Sigmoid colon (tissue), 4 donors: ENCODE data around the gene SAMD4A.

ENCODE experiments used
- POLR2A ChIP-seq, 2 donors: fragments of 450-650 bp; IDR thresholded peaks; one replicate each; pipeline ENCODE4 v1.6.1; 2016; ENCODE audit warnings: antibody characterized with exemption in 2 of 2, mild to moderate bottlenecking in 2 of 2, moderate library complexity in 2 of 2
- POLR2AphosphoS5 ChIP-seq, 4 donors: sonication (generic); formaldehyde crosslinking; IDR thresholded peaks; one replicate each; pipeline ENCODE4 v1.6.1; 2017; ENCODE audit warnings: antibody characterized with exemption in 4 of 4
- TF ChIP-seq, protein P1 (sequence below), 4 experiments: fragments of 450-650 bp in 3 of 4; fragments of 200-600 bp in 1 of 4; IDR thresholded peaks; one replicate each; pipeline ENCODE4 v1.5.1; 2016 to 2019; ENCODE audit warnings: antibody characterized with exemption in 4 of 4, mild to moderate bottlenecking in 3 of 4, moderate library complexity in 2 of 4

DNA sequence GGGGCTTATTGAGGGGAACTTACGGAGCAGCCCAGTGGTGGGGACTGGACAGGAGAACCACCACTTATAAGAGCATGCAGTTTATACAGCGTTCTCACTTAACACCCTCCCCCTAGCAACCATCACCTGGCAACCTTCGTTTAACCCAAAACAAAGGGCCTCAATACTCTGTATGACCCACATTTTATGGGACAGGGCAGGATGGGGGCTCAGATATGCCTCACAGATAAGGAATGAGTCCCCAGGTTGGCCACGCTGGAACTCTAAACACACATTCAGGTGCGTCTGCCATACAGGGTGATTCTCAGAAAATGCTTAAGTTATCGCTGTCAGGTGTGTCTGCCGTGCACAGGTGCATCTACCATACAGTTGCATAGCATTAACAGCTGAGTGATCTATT is 236.5 kb downstream of the SAMD4A start:
- TF ChIP-seq, protein P1, sequence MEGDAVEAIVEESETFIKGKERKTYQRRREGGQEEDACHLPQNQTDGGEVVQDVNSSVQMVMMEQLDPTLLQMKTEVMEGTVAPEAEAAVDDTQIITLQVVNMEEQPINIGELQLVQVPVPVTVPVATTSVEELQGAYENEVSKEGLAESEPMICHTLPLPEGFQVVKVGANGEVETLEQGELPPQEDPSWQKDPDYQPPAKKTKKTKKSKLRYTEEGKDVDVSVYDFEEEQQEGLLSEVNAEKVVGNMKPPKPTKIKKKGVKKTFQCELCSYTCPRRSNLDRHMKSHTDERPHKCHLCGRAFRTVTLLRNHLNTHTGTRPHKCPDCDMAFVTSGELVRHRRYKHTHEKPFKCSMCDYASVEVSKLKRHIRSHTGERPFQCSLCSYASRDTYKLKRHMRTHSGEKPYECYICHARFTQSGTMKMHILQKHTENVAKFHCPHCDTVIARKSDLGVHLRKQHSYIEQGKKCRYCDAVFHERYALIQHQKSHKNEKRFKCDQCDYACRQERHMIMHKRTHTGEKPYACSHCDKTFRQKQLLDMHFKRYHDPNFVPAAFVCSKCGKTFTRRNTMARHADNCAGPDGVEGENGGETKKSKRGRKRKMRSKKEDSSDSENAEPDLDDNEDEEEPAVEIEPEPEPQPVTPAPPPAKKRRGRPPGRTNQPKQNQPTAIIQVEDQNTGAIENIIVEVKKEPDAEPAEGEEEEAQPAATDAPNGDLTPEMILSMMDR (IDR thresholded peaks at IDR 0.05), result no peak
- TF ChIP-seq POLR2A (IDR thresholded peaks at IDR 0.05) (no peak), POLR2AphosphoS5 (IDR thresholded peaks at IDR 0.05) (no peak)
